Measurements from ENCODE around the gene B9D1.

B9D1 gene

GRCh38 chr17:19302791-19303331, 59.7 kb downstream of the B9D1 start:
- no peaks in the 10 kb centered on the region for H4K20me1 ChIP-seq (ENCODE audit: insufficient read depth, low read length)
- peak overlapping the region; percentile 38; the same call in 1 of the 2 replicates for H3K27ac ChIP-seq (ENCODE audit: low read length)
- TF ChIP-seq EZH2phosphoT487 (IDR thresholded peaks at IDR 0.05; ENCODE audit: low read length): no peak
- no peak for TF ChIP-seq EZH2 (optimal IDR thresholded peaks at IDR 0.05; ENCODE audit: low read depth, low read length)
- TF ChIP-seq, protein P1, sequence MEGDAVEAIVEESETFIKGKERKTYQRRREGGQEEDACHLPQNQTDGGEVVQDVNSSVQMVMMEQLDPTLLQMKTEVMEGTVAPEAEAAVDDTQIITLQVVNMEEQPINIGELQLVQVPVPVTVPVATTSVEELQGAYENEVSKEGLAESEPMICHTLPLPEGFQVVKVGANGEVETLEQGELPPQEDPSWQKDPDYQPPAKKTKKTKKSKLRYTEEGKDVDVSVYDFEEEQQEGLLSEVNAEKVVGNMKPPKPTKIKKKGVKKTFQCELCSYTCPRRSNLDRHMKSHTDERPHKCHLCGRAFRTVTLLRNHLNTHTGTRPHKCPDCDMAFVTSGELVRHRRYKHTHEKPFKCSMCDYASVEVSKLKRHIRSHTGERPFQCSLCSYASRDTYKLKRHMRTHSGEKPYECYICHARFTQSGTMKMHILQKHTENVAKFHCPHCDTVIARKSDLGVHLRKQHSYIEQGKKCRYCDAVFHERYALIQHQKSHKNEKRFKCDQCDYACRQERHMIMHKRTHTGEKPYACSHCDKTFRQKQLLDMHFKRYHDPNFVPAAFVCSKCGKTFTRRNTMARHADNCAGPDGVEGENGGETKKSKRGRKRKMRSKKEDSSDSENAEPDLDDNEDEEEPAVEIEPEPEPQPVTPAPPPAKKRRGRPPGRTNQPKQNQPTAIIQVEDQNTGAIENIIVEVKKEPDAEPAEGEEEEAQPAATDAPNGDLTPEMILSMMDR (IDR thresholded peaks at IDR 0.05; ENCODE audit: low read length): no peak
- peaks cover 40% of the 10 kb centered on the region for H3F3A ChIP-seq (ENCODE audit: insufficient read depth, low read length)
- peaks cover 57% of the 10 kb centered on the region for H3K4me1 ChIP-seq (ENCODE audit: low read length)
- H3K4me3 ChIP-seq (ENCODE audit: low read length): no peak overlapping the region
- no peaks in the 10 kb centered on the region for H3K9me2 ChIP-seq (replicated peaks; ENCODE audit: insufficient read depth, low read length)
- no peaks in the 10 kb centered on the region for H3K9me3 ChIP-seq (replicated peaks; ENCODE audit: insufficient read depth, low read length)
- no peaks in the 10 kb centered on the region for H3K36me3 ChIP-seq (replicated peaks; ENCODE audit: insufficient read depth, low read length)
- DNase-seq: no peak
- no peak overlapping the region for H3K9ac ChIP-seq (ENCODE audit: low read length)
- no peaks in the 10 kb centered on the region for H3K27me3 ChIP-seq (replicated peaks; ENCODE audit: insufficient read depth, low read length)
- H3K4me2 ChIP-seq (ENCODE audit: low read depth, low read length): peak overlapping the region; percentile 17; the same call in 1 of the 2 replicates
- H2AFZ ChIP-seq (ENCODE audit: low read length): no peak overlapping the region
- peaks cover 13% of the 10 kb centered on the region for H3K79me2 ChIP-seq (ENCODE audit: low read length)

DNA sequence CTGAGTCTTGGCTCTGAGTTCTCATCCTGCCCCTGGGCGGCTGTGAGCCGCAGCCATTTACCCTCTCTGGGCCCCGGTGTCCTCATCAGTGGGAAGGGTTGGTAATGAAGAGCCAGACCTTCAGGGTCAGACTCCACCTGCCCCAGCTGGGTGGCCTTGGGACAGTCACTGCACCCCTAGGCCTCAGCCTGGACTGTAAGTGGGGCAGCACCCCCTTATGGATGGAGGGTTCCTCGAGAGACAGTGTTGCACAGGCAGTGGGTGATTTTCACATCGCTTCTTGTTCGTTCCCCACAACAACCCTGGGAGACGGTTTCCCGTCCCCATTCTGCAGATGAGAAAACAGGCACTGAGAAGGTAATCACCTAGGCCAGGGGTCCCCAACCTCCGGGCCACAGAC, 60.5 kb downstream of the B9D1 start:
- H3K79me2 ChIP-seq (ENCODE audit: low read length): peaks cover 9% of the 10 kb centered on the region
- H2AFZ ChIP-seq (ENCODE audit: low read length): no peak overlapping the region
- H3K4me3 ChIP-seq (ENCODE audit: low read length): no peak overlapping the region
- no peak overlapping the region for H3K27ac ChIP-seq (ENCODE audit: low read length)
- peaks cover 48% of the 10 kb centered on the region for H3K4me1 ChIP-seq (ENCODE audit: low read length)
- H3K9me2 ChIP-seq (replicated peaks; ENCODE audit: insufficient read depth, low read length): no peaks in the 10 kb centered on the region
- H4K20me1 ChIP-seq (ENCODE audit: insufficient read depth, low read length): no peaks in the 10 kb centered on the region
- no peaks in the 10 kb centered on the region for H3K36me3 ChIP-seq (replicated peaks; ENCODE audit: insufficient read depth, low read length)
- no peak for TF ChIP-seq EZH2 (optimal IDR thresholded peaks at IDR 0.05; ENCODE audit: low read depth, low read length)
- TF ChIP-seq, protein P1 (IDR thresholded peaks at IDR 0.05; ENCODE audit: low read length): no peak
- TF ChIP-seq EZH2phosphoT487 (IDR thresholded peaks at IDR 0.05; ENCODE audit: low read length): no peak
- H3K27me3 ChIP-seq (replicated peaks; ENCODE audit: insufficient read depth, low read length): no peaks in the 10 kb centered on the region
- H3K9ac ChIP-seq (ENCODE audit: low read length): no peak overlapping the region
- DNase-seq: no peak
- H3F3A ChIP-seq (ENCODE audit: insufficient read depth, low read length): peaks cover 31% of the 10 kb centered on the region
- H3K9me3 ChIP-seq (replicated peaks; ENCODE audit: insufficient read depth, low read length): no peaks in the 10 kb centered on the region
- H3K4me2 ChIP-seq (ENCODE audit: low read depth, low read length): no peak overlapping the region

- H3K9me3 ChIP-seq (replicated peaks; ENCODE audit: insufficient read depth, low read length): no peaks in the 10 kb centered on the region
- no peak for DNase-seq
- no peaks in the 10 kb centered on the region for H3K36me3 ChIP-seq (replicated peaks; ENCODE audit: insufficient read depth, low read length)
- peaks cover 26% of the 10 kb centered on the region for H3F3A ChIP-seq (ENCODE audit: insufficient read depth, low read length)
- H3K27me3 ChIP-seq (replicated peaks; ENCODE audit: insufficient read depth, low read length): no peaks in the 10 kb centered on the region
- no peak overlapping the region for H3K27ac ChIP-seq (ENCODE audit: low read length)
- H3K4me3 ChIP-seq (ENCODE audit: low read length): no peak overlapping the region
- H3K79me2 ChIP-seq (ENCODE audit: low read length): peaks cover 9% of the 10 kb centered on the region
- no peak overlapping the region for H3K4me2 ChIP-seq (ENCODE audit: low read depth, low read length)
- H3K9me2 ChIP-seq (replicated peaks; ENCODE audit: insufficient read depth, low read length): no peaks in the 10 kb centered on the region
- H3K4me1 ChIP-seq (ENCODE audit: low read length): peaks cover 43% of the 10 kb centered on the region
- H2AFZ ChIP-seq (ENCODE audit: low read length): no peak overlapping the region
- no peak for TF ChIP-seq EZH2 (optimal IDR thresholded peaks at IDR 0.05; ENCODE audit: low read depth, low read length)
- TF ChIP-seq EZH2phosphoT487 (IDR thresholded peaks at IDR 0.05; ENCODE audit: low read length): no peak
- H3K9ac ChIP-seq (ENCODE audit: low read length): no peak overlapping the region
- no peaks in the 10 kb centered on the region for H4K20me1 ChIP-seq (ENCODE audit: insufficient read depth, low read length)
Observed at GRCh38 chr17:19301274-19301951, 61.1 kb downstream of the B9D1 start.

DNA sequence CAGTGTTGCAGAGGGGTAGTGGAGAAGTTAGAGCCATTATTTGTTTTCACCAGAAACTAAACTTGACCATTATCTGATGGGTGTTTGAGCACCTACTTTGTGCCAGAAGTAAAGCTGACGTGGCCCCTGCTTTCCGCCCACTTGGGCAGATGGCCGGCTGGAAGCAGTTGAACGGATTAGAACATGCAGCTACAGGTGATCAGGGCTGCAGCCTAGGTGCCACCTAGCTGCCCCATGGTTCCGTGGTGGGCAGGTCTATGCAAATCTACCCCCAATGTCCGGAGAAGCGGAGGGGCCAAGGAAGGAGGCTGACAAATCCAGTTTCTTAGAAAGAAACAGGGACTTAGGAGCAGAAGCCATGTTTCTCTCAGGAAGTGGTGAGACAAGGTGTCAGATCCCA, 62.7 kb downstream of the B9D1 start:
- Histone ChIP-seq H3K4me1 (ENCODE audit: low read length) (peaks cover 30% of the 10 kb centered on the region), H3K36me3 (replicated peaks; ENCODE audit: insufficient read depth, low read length) (no peaks in the 10 kb centered on the region), H3K9ac (ENCODE audit: low read length) (no peak overlapping the region), H4K20me1 (ENCODE audit: insufficient read depth, low read length) (no peaks in the 10 kb centered on the region), H3K27ac (ENCODE audit: low read length) (no peak overlapping the region), H2AFZ (ENCODE audit: low read length) (no peak overlapping the region), H3F3A (ENCODE audit: insufficient read depth, low read length) (peaks cover 12% of the 10 kb centered on the region), H3K4me3 (ENCODE audit: low read length) (no peak overlapping the region), H3K79me2 (ENCODE audit: low read length) (peaks cover 9% of the 10 kb centered on the region), H3K9me3 (replicated peaks; ENCODE audit: insufficient read depth, low read length) (no peaks in the 10 kb centered on the region), H3K9me2 (replicated peaks; ENCODE audit: insufficient read depth, low read length) (no peaks in the 10 kb centered on the region), H3K4me2 (ENCODE audit: low read depth, low read length) (no peak overlapping the region), H3K27me3 (replicated peaks; ENCODE audit: insufficient read depth, low read length) (no peaks in the 10 kb centered on the region)
- TF ChIP-seq, protein P1 (IDR thresholded peaks at IDR 0.05; ENCODE audit: low read length): no peak
- TF ChIP-seq EZH2phosphoT487 (IDR thresholded peaks at IDR 0.05; ENCODE audit: low read length): no peak
- TF ChIP-seq EZH2 (optimal IDR thresholded peaks at IDR 0.05; ENCODE audit: low read depth, low read length): no peak
- DNase-seq: no peak

Measured in MM.1S (cell line).